GM19324 (cell line): ENCODE measurements around the gene KRT36.

Experiments
- ATAC-seq: cut with Tn5 transposase; IDR thresholded peaks from one replicate; pipeline ENCODE4 v1.9.1; 2021; ENCODE audit warnings: mild to moderate bottlenecking, moderate library complexity; ENCODE audit not compliant: unreplicated experiment, low FRiP score

KRT36 gene

DNA sequence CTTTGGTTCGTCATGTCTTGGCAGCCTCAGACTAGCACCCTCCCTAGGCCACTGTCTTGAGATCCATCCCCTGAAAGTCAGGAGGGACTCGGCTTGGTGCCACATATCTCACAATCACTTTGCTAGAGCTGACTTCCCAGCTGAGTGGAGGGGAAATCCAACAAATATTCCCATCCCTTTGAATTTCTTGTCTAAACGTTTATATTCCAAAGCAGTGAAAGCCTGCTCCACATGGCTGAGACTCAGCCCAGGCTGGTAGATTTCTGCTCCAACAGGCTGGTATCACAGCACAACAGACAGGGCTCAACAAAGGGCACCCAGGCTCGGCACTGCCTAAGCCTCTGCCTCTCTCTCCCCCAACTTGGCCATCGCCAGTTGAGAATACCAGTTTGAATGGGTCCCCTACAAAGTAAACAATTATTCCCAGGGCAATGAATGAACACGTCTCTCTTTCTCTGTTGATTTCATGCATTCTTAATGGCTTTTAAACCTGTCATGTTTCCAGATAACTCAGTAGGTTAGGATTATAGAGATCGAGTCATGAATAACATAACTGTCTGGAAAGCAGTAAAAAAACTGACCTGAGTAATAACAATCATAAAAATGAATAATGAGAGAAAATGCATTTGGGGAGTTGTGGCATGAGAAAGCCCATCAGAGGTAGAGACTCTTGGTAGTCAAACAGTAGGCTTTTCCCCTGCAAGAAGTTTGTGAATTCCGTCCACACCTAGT is 14.7 kb upstream of the KRT36 start:
- no peak for ATAC-seq

DNA sequence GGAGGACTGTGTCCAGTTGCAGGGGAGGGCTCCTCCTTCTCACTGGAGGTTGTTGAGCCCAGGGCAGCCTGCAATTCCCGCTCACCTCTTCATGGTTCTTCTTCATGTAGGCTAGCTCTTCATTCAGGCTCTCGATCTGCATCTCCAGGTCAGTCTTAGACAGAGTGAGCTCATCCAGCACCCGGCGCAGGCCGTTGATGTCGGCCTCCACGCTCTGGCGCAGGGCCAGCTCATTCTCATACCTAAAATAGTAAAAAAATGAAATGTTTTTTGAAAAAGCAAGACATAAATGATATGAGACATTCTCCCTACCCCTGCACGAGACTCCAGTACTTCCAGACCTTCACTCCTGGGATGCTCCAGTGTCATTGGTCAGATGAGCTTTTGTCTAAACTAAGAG is 13.5 kb upstream of the KRT36 start:
- ATAC-seq: no peak

DNA sequence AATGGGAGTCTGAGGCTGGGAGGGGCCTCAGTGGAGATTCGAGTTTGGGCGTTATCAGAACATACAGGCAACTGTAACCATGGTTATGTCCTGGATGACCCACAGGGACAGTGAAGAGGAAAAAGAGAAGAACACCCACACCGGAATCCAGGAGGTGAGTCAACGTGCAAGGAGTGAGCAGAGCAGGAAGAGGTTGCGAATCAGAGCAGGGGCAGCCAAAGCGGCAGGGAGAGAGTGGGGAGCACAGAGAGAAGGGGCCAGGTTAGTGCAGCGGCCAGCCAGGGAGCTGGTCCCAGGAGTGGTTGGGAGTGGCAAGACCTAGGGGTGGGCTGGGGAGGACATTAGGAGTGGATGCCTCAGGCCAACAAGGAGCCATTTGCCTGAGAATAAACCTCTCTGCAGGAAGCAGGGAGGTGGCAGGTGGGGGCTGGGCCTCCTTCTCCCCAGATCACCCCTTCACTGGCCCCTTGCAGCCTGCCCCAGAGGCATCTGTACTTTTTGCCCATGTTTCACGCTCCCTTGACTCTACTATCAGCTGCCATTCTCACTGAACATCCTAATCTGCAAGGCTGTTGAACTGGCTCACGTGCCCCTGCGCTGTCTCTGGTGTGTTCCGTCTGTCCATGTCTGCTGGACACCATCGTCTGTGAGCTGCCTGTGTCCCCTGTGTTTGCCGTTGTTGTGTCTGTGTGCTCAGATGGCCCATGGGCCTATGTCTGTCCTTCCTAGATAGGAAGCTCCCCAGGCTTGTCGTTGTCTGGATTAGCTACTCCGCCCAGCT is 10.6 kb upstream of the KRT36 start:
- ATAC-seq: no peak

DNA sequence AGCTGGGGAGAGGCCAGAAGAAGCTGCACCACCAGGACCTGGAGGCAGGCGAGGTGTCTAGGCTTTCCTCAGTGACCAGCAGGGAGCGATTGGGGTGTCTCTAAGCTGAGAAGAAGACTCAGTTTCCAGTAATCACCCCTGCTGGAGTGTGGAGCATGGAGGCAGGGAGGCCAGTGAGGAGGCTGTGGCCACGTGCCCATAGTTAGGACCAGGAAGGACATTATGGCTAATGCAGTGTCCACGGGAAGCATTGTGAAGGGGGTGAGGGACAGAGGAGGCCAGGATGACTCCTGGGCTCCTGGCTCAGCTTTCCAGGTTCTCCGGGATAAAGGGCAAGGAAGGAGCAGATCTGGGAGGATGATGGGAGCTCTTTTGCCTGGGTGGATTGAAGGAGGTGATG is 10.0 kb upstream of the KRT36 start:
- ATAC-seq: no peak

DNA sequence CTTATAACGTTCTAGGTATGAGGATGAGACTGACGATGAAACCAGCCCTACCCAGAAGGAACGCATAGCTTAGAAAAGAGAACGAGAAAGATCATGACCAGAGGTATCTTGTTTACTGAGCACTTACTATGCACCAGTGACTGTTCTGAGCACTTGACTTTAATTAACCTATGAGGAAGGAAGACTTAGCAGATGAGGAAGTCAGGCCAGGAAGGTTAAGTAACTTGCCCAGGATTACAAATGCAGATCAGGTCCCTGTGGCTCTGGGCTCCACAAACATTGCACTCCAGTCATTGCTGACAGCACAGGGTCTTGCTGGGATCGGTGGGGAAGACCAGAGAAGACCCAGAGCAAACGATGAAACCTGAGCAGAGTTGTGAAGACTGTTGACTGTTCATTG is 8.6 kb upstream of the KRT36 start:
- no peak for ATAC-seq

DNA sequence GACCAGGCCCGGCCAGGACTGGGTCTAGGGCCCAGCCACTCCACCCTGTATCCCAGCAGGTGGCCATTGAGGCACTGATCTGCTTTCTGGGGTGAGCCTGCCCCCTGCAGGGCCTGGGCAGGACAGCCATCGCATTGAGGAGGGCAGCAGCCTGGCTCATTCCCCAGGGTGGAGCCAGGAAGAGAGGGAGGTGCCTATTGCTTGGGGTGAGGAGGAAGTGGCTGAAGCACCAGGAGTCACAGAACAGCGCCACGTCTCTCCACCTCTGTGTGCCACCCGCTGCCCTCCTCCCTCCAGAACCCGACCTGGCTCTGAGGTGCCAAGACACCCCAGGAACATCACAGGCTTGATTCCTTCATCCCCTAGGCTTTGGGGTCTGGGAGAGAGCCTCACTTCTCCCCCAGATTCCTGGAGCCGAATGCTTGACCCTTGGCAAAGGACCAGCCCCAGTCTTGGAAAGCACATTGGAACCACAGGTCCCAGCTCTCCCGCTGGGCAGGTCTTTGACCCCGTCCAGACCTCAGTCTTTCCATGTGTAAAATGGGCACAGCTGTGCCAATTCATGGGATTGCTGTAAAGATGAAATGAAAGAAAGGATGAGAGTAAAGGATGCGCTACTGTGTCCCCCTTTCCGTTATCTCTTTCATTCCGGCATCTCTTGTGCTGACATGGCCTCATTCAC is 7.2 kb upstream of the KRT36 start:
- ATAC-seq: no peak

DNA sequence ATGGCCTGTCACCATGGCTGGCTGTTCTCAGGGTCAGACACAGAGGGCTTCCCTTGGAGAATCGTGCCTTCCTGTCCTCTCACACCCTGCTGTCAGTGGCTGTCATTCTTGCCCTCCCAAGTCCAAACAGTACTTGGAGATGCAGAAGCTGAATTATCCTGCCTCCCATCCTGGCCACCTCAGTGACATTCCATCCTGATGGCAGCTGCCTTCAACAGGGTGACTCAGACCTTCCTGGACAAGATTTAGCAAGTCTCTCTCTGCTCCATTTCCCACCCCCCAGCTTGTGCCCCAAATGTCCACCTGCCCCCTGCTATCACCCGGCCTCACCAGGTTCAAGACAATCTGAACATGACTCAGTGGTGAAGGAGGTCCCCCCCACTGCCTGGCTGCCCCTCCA is 4.8 kb upstream of the KRT36 start:
- no peak for ATAC-seq

DNA sequence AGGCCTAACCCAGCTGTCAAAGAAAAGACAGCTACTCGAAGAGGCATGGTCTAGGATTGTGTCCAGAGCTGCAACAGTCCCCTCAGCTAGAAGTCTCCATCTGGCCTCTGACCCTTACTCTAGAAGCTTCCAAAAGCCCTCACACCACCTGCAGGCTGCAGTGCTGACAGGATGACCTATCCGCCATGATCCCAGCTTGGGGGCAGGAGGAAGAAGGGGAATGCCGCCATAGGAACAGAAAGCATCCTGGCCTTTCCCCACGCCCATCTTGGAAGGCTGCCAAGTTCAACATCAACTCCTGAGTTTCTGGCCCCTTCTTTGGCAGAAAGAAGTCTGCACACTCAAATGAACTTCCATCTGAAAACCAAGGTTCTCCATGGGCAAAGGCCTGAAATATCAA is 3.1 kb upstream of the KRT36 start:
- ATAC-seq: no peak

DNA sequence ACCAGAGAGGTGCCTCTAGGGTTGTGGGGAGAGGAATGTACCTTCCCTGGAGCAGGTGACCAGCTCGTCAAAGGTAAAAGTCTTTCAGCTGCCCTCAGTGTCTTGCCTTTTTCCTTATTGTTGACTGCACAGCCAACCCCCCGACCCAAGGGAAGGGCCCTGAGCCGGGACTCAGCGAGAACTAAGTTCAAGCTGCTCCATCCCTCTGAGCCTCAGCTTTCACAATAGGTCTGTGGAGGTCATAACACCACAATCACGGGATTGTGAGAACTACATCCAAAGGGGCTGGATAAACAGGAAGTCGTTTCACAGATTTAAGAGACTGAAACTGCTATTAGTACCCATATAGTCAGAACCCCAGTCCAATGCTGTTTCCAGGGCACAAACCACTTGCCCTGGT is 2.6 kb upstream of the KRT36 start:
- ATAC-seq: no peak

DNA sequence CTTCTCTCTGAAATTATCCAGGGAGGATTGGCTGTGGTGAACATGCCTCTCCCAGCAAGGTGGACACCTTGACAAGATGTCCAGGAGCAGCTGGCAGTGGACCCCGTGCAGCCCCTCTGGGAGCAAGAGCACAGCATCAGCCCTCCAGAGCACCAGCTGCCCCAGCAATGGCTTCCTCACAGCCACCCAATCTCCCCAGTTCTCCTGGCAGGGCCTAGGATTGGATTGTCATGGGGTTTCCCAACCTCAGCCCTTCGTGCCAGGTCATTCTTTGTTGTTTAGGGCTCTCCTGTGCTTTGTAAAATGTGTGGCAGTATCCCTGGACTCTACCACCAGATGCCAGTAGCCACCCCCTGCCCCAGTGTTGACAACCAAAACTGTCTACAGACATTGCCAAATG is 1.8 kb upstream of the KRT36 start:
- ATAC-seq: no peak

DNA sequence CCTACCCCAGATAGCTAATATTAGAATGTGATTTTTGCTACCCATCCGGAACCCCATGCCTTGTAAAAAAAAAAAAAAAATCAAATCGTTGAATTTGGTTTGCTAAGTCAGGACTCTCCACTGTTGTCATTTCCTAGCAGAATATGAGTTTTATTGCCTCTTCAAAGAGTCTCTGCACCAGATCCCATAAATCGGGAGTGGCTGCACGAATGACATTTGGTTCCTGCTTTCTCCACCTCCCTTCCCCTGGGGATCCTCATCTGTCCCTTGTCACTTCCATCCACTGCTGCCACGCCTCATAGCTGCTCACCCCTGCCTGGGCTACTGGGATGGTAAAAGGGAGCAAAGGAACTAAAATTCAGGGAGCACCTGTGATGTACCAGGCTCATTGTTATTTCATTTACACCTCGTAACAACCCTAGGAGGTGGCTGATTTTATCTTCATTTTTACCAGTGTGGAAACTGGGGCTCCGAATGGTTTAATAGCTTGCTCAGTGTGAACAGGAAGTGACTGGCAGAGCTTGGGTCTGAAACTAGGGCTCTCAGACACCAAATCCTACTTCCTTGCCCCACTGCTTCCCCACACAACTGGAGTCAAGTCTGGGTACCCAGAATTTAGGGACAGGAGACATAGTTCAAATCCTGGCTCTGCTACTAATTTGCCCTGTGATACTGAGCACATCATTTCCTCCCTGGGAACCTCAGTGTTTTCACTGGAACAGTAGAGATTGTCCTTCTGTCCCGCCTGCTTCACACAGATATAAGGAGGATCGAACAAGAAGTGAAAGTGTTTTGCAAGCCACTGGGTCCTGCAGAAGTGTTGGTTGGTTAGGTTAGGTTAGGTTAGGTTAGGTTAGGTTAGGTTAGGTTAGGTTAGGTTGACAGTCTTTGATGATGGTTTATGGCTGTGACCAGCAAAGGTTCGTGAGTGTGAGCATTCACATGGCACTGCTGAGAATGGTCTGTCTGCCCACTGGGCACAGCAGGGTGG is 585 bp upstream of the KRT36 start:
- ATAC-seq: no peak

DNA sequence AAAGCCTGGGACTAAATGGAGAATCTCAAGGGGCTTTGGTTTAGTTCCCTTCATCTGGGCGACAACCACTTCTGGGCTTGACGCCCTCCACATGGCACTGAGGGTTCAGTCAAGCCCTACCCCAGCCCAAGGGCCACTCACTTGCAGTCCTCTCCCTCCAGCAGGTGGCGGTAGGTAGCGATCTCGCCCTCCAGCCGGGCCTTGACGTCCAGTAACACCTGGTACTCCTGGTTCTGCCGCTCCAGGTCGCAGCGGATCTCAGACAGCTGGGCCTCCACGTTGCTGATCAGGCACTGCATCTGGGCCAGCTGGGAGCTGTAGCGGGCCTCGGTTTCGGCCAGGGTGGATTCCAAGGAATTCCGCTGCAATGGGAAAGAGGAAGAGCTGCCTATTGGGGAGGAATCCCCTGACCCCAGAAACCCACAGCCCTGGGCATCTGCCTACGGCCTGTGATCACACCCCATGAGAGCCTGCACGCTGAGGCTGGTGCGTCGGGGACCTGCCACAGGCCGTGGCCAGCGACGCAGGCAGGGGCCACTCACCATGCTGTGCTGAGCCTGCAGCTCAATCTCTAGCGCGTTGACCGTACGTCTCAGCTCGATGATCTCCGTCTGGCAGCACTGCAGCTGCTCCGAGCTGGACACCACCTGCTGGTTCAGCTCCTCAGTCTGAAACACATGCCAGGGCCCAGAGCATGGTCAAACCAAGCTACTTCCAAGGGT is 2.7 kb downstream of the KRT36 start:
- ATAC-seq: no peak

DNA sequence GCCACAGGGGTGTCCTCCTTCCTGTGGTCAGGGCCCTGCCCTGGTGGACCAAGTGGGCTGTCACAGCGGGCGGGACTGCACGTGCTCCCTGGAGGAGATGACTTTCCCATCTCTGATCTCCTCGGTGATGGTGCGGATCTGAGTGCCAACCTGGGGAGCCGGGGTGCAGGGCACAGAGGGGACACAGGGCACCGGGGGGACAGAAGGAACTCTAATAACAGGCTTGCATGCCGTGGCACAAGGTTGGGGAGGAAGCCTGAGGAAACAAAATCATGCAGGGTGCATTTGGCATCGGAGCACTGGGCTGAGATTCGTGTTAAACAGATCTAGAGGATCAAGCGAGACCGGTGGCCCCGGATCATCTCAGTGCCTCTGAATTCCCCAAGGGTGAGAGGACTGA is 3.4 kb downstream of the KRT36 start:
- no peak for ATAC-seq

DNA sequence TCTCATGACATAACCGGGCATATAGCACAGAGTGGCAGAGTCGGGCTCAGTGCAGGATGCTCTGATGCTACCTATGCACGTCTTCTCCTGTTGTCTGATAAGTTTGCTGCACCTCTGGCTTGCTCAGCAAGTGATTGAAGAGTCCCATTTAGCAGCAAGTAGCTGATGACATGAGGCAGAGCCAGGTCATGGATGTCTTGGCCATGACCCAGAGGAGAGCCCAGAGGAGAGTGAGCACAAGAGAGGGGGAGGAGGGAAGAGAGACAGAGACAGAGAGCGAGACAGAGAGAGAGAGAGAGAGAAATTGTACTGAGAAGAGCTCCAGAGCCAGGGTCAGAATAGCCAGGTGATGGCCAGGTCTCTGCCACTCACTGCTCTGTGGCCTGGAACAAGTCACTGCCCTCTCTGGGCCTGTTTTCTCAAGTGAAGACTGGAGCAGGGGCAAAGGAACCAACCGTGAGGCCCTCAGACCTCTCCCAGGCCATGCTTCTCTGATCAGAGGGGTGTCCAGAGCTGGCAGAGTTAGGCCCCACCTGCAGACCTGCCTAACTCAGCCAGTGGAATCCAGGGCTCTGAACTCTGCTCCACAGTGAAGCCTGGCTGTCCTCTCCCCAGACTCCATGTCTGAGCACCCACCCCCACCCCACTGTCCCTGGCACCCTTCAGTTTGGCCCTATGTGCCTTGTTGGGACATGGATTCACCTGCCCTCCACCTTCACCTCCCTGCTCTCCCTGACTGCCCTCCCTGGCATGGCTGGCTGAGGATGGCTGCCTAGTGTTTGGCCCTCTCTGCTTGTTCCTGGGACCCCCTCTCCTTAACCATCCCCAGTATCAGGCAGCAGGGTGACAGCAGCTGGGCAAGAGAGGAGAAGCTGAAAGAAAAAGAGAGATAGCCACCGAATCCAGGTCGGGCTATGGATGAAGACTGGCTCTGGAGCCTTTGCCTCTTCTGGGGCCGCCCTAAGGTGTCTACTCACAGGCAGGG is 4.5 kb downstream of the KRT36 start:
- ATAC-seq: no peak

DNA sequence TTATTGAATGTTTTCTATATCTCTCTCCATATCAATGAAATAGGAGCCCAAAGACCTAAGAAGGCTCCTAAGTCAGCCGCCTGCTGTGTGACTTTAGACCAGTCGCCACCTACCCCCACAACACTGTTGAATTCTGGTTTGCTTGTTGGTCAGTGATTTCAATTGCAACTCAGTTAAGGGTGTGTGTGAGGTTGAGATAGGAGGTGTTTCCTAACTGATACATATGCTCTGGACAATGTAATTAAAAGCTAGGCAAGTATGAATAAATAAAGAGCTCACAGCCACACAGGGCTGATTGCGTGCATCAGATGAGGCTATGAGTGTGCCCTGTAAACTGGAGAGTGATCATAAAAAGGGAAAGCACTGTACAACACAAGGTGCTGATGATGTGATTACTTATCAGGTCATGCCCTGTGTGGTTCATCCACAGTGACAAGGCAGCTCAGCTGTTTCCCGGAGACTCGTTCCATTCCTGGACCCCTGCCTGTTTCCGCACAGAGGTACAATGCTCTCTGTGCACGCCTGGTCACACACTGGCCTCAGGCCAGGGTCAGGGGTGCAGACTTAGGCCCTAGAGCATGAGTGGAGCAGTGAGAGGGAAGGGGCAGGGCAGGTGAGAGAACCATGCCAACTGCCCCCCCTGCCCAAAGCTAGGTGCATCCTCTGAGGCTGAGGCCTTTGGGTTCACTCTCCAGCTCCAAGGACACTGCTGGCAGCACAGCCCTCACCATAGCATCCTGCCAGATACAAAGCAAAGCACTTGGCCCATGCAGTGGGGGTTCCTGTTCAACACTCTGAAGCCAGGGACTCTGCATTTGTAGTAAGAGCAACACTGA is 5.5 kb downstream of the KRT36 start:
- ATAC-seq: no peak

DNA sequence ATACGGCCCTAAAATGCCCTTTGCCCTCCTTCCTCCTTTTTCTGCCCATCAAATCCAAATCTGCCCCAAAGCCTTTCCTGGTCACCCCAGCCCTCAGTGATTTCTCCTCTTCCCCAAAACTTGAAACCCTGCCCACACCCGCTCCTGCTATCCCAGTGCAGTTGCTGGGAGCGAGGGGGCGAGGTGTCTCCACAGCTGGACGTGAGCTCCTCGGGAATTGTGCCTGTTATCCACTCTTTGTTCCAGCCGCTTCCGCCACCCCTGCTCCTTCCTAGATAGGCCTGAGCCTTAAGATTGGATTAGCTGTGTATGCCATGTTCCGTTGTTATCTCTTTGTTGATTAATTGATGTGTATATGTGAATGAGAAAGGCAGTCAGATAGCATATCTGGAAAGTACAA is 6.2 kb downstream of the KRT36 start:
- no peak for ATAC-seq

DNA sequence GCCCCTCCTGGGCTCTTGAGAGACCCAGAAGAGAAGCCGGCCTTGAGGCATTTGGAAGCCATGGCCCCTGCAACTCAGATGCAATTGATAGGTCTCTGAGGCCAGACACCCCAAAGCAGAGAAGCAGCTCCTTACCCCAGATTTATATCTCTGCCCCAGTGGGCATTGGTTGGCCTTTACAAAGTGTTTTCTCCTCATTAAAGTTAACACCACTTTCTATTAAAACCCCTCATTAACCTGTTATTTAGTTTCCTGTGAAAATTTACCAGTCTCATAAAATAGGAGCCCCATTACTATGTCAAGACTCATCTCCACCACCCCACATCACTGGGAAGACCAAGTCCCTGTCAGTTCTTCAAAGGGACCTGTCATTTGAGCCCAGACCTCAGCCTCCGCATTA is 8.7 kb downstream of the KRT36 start, which contains the start of gene KRT35:
Gene KRT35 (minus strand): TSS at position 116 of the 400 bp plus-strand sequence. CDS start 54 bp downstream, at position 62.
- no peak for ATAC-seq

DNA sequence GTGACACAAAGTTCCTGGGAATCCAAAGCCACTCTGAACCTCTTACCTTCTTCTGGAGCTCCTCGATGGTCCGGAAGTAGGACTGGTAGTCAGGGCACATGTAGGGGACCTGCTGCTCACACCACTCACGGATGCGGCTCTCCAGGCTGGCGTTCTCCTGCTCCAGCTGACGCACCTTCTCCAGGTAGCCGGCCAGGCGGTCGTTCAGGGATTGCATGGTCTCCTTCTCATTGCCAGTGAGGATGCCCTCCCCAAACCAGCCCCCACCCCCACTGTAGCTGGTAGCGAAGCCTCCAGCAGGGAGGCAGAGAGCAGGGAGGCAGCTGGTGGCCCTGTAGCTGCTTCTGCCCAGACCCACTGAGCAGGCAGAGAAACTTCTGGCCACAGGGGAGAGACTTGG is 9.1 kb downstream of the KRT36 start:
- ATAC-seq: no peak
